Thymus (tissue), 11 donors: ENCODE measurements around the gene LPCAT1. TPM values are rescaled to one million over a fixed set of nuclear protein-coding genes. Genes with fewer than 3 reads are reported as not detected.
A peak's percentile ranks its signal among the peaks of the same experiment; 100 is the strongest.
"Not testable (repeated sequence)": the region's sequence is repeated elsewhere in the genome, so short reads cannot be mapped to it uniquely, and the experiment has no call there.

Source experiments
- DNase-seq, 9 donors: peaks; one replicate each; pipeline ENCODE4 v3.0.0-alpha.2; 2013; ENCODE audit warnings: low spot score in 9 of 9, low read depth in 6 of 9, missing footprints in 1 of 9
- H3K27ac ChIP-seq, 2 donors: one replicate each; pipeline ENCODE4 v1.5.1; 2013; ENCODE audit warnings: control low read depth in 1 of 2, low read depth in 1 of 2, low read length in 1 of 2, mild to moderate bottlenecking in 1 of 2, moderate library complexity in 1 of 2
- H3K27me3 ChIP-seq, 2 donors: one replicate each; pipeline ENCODE4 v1.5.1; 2013; ENCODE audit warnings: low read length in 1 of 2; ENCODE audit not compliant: control insufficient read depth in 2 of 2, insufficient read depth in 1 of 2
- H3K36me3 ChIP-seq, 2 donors: one replicate each; pipeline ENCODE4 v1.5.1; 2013; ENCODE audit warnings: low read length in 1 of 2, mild to moderate bottlenecking in 1 of 2, moderate library complexity in 1 of 2; ENCODE audit not compliant: control insufficient read depth in 2 of 2, insufficient read depth in 2 of 2
- H3K4me1 ChIP-seq, 2 donors: one replicate each; pipeline ENCODE4 v1.5.1; 2013; ENCODE audit warnings: low read length in 2 of 2; ENCODE audit not compliant: control insufficient read depth in 2 of 2, insufficient read depth in 2 of 2
- H3K4me3 ChIP-seq, 2 donors: one replicate each; pipeline ENCODE4 v1.5.1; 2013; ENCODE audit warnings: low read length in 2 of 2, control low read depth in 1 of 2, mild to moderate bottlenecking in 1 of 2
- H3K9me3 ChIP-seq, 2 donors: one replicate each; pipeline ENCODE4 v1.5.1; 2013; ENCODE audit warnings: low read length in 1 of 2, mild to moderate bottlenecking in 1 of 2; ENCODE audit not compliant: control insufficient read depth in 2 of 2, insufficient read depth in 1 of 2
- WGBS: extraction: QIAGEN DNeasy Blood & Tissue Kit; methylation state at CpG from one replicate; pipeline ENCODE4 v1.1.7; 2013; 5-methylcytosine and 5-hydroxymethylcytosine counted together
- polyA plus RNA-seq: library from polyadenylated mRNA; stranded (reverse); fragments of 200-250 nt; gene quantifications from one replicate; pipeline ENCODE4 v1.2.3, GENCODE V29; 2013
- total RNA-seq: library from RNA; stranded (reverse); fragments of 120-200 nt; gene quantifications from one replicate; pipeline ENCODE4 v1.2.4, GENCODE V29; 2013
- donor health status: healthy.

LPCAT1 gene
- total and polyA plus RNA-seq, 2 donors = 16.8 to 50.5 TPM

DNA sequence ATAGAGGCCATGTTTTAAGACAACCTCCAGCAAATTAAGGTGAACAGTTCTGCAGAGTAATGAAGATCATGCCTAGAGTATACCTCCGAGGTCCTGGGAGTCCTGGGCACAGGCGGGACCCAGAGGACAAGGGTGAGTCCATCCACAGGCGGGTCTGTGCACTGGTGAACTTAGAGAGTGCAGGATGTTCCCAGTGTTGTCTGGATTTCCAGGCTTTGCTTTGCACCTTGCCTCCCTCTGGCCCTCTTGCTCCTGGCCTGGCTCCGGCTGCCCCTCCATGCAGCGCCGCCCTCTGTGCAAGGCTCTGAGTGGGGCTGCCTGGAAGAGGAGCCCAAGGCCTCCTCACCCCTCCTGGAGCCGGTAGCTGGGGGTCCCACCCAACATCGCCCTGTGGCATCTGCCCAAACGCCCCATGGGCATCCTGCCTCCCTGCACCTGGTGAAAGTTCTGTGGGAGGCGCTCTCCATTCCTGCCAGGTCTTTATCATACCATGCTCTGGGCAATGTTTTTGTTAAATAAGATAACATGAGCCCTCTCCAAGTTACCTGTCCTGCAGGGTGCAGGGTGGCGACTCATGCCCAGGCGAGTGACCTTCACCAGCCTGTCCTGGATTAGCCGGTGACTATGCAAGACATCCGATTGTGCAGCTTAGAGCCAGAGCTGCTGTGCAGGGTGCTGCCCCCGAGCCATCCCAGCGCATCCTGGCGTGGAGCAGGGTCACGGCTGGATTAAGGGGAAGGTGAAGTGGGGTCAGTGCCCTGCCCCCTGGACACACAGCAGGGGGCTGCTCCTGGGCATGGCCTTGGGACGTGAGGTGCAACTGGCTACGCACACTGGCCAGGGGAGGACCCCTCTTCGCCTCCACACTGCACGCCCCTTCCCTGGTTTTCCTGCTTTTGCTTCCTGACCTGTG is 41.3 kb upstream of the LPCAT1 start:
- peaks cover 0 to 3% of the 10 kb centered on the region in 2 donors for H3K4me1 ChIP-seq
- H3K36me3 ChIP-seq = no peaks in the 10 kb centered on the region
- no peak overlapping the region for H3K27ac ChIP-seq
- DNase-seq = no peak
- no peak overlapping the region for H3K4me3 ChIP-seq
- no peaks in the 10 kb centered on the region for H3K27me3 ChIP-seq
- peaks cover 0 to under 1% of the 10 kb centered on the region in 2 donors for H3K9me3 ChIP-seq
- 97% methylated on average over 22 of the region's 22 CpGs for WGBS

DNA sequence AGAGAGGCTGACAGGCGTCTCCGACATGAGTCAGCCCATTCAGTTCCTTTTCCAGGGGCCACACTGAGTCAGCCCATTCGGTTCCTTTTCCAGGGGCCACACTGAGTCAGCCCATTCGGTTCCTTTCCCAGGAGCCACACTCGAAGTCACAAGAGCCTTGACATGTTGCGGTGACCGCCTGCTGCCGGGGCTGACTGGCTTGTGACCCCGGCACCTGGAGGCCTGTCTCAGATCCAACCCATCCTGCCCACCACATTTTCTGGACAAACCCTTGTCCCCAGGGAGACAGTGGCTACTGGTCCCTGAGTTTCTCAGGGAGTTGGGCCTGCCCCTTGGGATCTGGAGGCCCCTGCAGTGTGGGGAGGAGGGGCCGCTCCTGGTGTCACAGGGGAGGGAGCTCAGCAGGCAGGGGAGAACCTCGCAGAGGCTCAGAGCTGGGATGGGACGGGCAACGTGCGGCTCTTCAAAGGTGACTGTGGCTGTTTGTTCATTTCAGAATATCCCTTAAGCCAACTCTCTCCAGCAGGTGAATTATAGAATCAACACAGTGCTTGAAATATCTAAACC is 40.5 kb upstream of the LPCAT1 start:
- Histone ChIP-seq H3K4me3 (no peak overlapping the region), H3K27me3 (no peaks in the 10 kb centered on the region), H3K36me3 (no peaks in the 10 kb centered on the region), H3K27ac (no peak overlapping the region), H3K4me1 (peaks cover 0 to 3% of the 10 kb centered on the region in 2 donors), H3K9me3 (no peaks in the 10 kb centered on the region)
- whole genome bisulfite sequencing = 76% methylated on average over 14 of the region's 14 CpGs
- peak in 1 of 9 donors; percentile 10 for DNase-seq

DNA sequence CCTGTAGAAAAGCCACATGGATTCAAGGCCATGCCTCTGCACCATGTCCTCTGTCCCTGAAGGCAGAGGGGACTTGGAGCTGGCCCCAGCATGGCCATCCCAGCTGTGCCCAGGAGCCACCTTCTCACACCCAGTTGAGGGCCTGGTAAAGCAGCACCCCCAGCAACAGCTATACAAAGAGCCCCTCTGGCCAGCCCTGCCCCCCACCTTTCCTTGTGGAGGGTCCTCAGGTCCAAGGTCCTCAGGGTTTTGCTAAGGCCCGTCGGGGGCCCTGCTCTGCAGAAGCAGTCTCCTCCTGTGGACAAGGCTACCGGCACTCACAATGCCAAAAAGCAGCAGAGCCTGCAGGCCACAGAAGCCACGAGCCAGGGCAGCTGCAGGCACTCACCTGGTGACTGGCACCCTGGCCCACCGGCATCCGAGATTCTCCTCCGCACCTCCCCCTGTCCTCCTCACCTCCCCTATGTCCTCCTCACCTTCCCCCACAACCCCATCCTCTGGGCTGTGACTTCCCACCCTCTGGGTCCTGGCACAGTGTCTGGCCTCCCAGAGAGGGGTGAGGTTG is 39.9 kb upstream of the LPCAT1 start:
- Histone ChIP-seq H3K36me3 (no peaks in the 10 kb centered on the region), H3K27ac (no peak overlapping the region), H3K4me1 (peaks cover 0 to 3% of the 10 kb centered on the region in 2 donors), H3K27me3 (no peaks in the 10 kb centered on the region), H3K4me3 (no peak overlapping the region), H3K9me3 (no peaks in the 10 kb centered on the region)
- DNase-seq = no peak
- 47% methylated on average over 7 of the region's 7 CpGs for WGBS

DNA sequence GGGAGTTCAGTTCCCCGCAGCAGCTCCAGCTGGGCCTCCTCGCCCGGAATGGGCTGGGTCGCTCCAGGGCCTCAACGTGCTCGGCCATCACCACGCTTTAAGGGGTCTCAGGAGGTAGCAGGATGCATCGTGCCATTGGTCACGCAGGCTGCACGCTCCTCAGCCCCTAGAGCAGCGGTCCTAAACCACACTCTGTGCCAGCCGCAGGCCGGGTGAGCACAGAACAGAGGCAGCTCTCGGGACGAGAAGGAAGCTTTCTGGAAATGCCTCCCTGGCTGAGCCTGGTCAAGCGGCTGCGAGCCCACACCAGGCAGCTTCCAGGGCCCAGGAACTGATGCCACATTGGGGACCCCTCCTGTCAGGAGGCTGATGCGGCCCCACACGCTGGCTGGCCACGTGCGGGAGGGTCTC is 39.3 kb upstream of the LPCAT1 start:
- H3K4me3 ChIP-seq = no peak overlapping the region
- 97% methylated on average over 21 of the region's 21 CpGs for WGBS
- no peak for DNase-seq

DNA sequence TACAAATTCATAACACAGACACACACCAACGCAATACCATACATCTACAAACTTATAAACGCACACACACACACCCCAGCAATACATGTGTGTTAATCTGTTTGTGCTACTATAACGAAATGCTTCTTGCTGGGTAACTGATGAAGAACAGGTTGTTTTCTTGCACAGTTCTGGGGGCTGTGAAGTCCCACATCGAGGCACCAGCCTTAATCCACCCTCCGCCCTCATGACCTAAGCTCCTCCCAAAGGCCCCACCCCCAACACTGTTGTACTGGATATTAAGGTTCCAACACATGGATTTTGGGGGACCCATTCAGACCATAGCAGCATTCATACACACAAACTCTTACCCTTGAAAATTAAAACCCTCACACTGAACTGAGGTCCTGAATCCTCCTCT is 38.8 kb upstream of the LPCAT1 start:
- peaks cover 0 to 1% of the 10 kb centered on the region in 2 donors for H3K4me1 ChIP-seq
- 96% methylated on average over 5 of the region's 5 CpGs for WGBS
- H3K4me3 ChIP-seq = no peak overlapping the region
- no peak overlapping the region for H3K27ac ChIP-seq
- no peaks in the 10 kb centered on the region for H3K9me3 ChIP-seq
- no peaks in the 10 kb centered on the region for H3K36me3 ChIP-seq
- DNase-seq = no peak
- no peaks in the 10 kb centered on the region for H3K27me3 ChIP-seq

More for the DNA sequence above, 39.3 kb upstream of the LPCAT1 start:
- no peaks in the 10 kb centered on the region for H3K36me3 ChIP-seq
- no peak overlapping the region for H3K27ac ChIP-seq
- peaks cover 0 to 3% of the 10 kb centered on the region in 2 donors for H3K4me1 ChIP-seq
- no peaks in the 10 kb centered on the region for H3K9me3 ChIP-seq
- no peaks in the 10 kb centered on the region for H3K27me3 ChIP-seq

GRCh38 chr5:1561402-1561929 is 37.7 kb upstream of the LPCAT1 start:
- DNase-seq = no peak

GRCh38 chr5:1560499-1560898 is 36.7 kb upstream of the LPCAT1 start:
- WGBS = 91% methylated on average over 13 of the region's 13 CpGs
- not testable (repeated sequence) for H3K4me3 ChIP-seq, H3K9me3 ChIP-seq, H3K4me1 ChIP-seq, H3K36me3 ChIP-seq, H3K27me3 ChIP-seq, H3K27ac ChIP-seq, DNase-seq

More at GRCh38 chr5:1561402-1561929, 37.7 kb upstream of the LPCAT1 start:
- 94% methylated on average over 10 of the region's 10 CpGs for WGBS
- Histone ChIP-seq H3K9me3 (no peaks in the 10 kb centered on the region), H3K27me3 (no peaks in the 10 kb centered on the region), H3K4me1 (no peaks in the 10 kb centered on the region), H3K27ac (no peak overlapping the region), H3K36me3 (no peaks in the 10 kb centered on the region), H3K4me3 (no peak overlapping the region)

DNA sequence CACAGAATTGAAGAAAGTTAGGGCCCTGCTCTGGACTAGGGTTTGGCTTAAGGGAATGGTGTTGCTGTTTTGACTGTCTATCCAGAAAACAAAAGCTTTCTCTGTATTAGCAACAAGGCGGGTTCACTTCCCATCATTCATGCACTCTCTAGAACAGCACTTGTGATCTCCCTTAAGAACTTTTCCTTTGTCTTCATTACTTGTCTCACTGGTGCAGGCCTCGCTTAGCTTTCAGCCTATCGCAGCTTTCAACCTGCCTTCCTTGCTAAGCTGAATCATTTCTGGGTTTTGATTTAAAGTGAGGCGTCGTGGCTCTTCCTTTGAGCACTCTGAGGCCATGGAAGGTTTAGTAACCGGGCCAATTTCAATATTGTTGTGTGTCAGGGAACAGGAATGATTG is 35.2 kb upstream of the LPCAT1 start:
- no peak for DNase-seq
- Histone ChIP-seq H3K27ac (no peak overlapping the region), H3K9me3 (no peaks in the 10 kb centered on the region), H3K36me3 (no peaks in the 10 kb centered on the region), H3K4me3 (no peak overlapping the region), H3K4me1 (no peaks in the 10 kb centered on the region), H3K27me3 (peaks cover 0 to 12% of the 10 kb centered on the region in 2 donors)
- WGBS = 63% methylated on average over 6 of the region's 6 CpGs
